ENCODE data around the gene GTF3C1.

GRCh38 chr16:27465483-27465879, 84.2 kb downstream of the GTF3C1 start:
- TF ChIP-seq CTCF (IDR thresholded peaks at IDR 0.05; ENCODE audit: control extremely low read depth in 1 of 3, insufficient read depth in 1 of 3, low read depth in 1 of 3, low read length in 3 of 3) (no peak), RNF2 (IDR thresholded peaks at IDR 0.05; ENCODE audit: borderline replicate concordance, low read depth, low read length, missing control alignments, poor library complexity, severe bottlenecking) (no peak), ZNF274 (IDR thresholded peaks at IDR 0.05; ENCODE audit: borderline replicate concordance, extremely low read depth, low read length) (no peak), CBX8 (IDR thresholded peaks at IDR 0.05; ENCODE audit: borderline replicate concordance, low read depth, low read length) (no peak), GTF2F1 (IDR thresholded peaks at IDR 0.05; ENCODE audit: borderline replicate concordance, low read depth, low read length) (no peak), SP1 (IDR thresholded peaks at IDR 0.05; ENCODE audit: low read depth, low read length) (no peak), YY1 (IDR thresholded peaks at IDR 0.05; ENCODE audit: low read depth, low read length) (no peak), EZH2 (IDR thresholded peaks at IDR 0.05; ENCODE audit: low read depth, low read length, severe bottlenecking) (no peak), POLR2A (IDR thresholded peaks at IDR 0.05; ENCODE audit: control extremely low read depth in 1 of 2, low read depth in 2 of 2, low read length in 2 of 2) (no peak), CEBPB (IDR thresholded peaks at IDR 0.05; ENCODE audit: low read depth, low read length) (no peak), EP300 (IDR thresholded peaks at IDR 0.05; ENCODE audit: borderline replicate concordance in 1 of 2, low read depth in 2 of 2, low read length in 2 of 2) (no peak), ATF3 (IDR thresholded peaks at IDR 0.05; ENCODE audit: insufficient read depth, low read depth, low read length) (no peak), SAP30 (IDR thresholded peaks at IDR 0.05; ENCODE audit: insufficient read depth, insufficient replicate concordance, low read length) (no peak), TCF12 (IDR thresholded peaks at IDR 0.05; ENCODE audit: low read depth, low read length) (no peak)
